K562 (cell line): ENCODE results near the gene CSPG5. TPM values are rescaled to one million over a fixed set of nuclear protein-coding genes. Genes with fewer than 3 reads are reported as not detected.

Source experiments
- EGR1 ChIP-seq: fragments of 450-650 bp; conservative IDR thresholded peaks from 2 replicates; pipeline ENCODE4 v1.6.1; 2017; ENCODE audit warnings: mild to moderate bottlenecking
- GMEB1 ChIP-seq: fragments of 250-450 bp; sonication (Bioruptor Pico); IDR thresholded peaks from 2 replicates; pipeline ENCODE4 v1.4.0; 2020; ENCODE audit warnings: mild to moderate bottlenecking
- HEY1 ChIP-seq: fragments of 250-450 bp; sonication (Bioruptor Pico); IDR thresholded peaks from 2 replicates; pipeline ENCODE4 v1.5.0; 2020; ENCODE audit warnings: mild to moderate bottlenecking, moderate library complexity, borderline replicate concordance
- HNRNPL ChIP-seq: fragments of 200-400 bp; formaldehyde crosslinking; IDR thresholded peaks from 2 replicates; pipeline ENCODE4 v1.6.1; 2017; ENCODE audit warnings: low read depth, mild to moderate bottlenecking, low read length
- ILF3 ChIP-seq: fragments of 450-650 bp; IDR thresholded peaks from 2 replicates; pipeline ENCODE4 v1.6.1; 2018; ENCODE audit warnings: antibody characterized with exemption, mild to moderate bottlenecking, moderate library complexity, borderline replicate concordance
- MBD1 ChIP-seq: fragments of 250-450 bp; sonication (Bioruptor Pico); IDR thresholded peaks from 2 replicates; pipeline ENCODE4 v1.8.0; 2022; ENCODE audit warnings: inconsistent platforms
- PTBP1 ChIP-seq: fragments of 200-400 bp; formaldehyde crosslinking; IDR thresholded peaks from 2 replicates; pipeline ENCODE4 v1.6.1; 2017; ENCODE audit warnings: low read depth, low read length
- SIN3A ChIP-seq, 2 experiments: fragments of 150-350 bp in 1 of 2; IDR thresholded peaks; 2 replicates each; pipeline ENCODE4 v1.6.1; 2011 to 2016; ENCODE audit warnings: borderline replicate concordance in 2 of 2, low read depth in 2 of 2, low read length in 2 of 2, mild to moderate bottlenecking in 2 of 2, moderate library complexity in 2 of 2; ENCODE audit not compliant: control insufficient read depth in 1 of 2
- SMAD1 ChIP-seq: fragments of 150-350 bp; IDR thresholded peaks from 2 replicates; pipeline ENCODE4 v1.6.1; 2014; ENCODE audit warnings: low read length, low read depth; ENCODE audit not compliant: partially characterized antibody
- TCFL5 ChIP-seq: fragments of 250-450 bp; sonication (Bioruptor Pico); conservative IDR thresholded peaks from 2 replicates; pipeline ENCODE4 v1.6.1; 2021; ENCODE audit warnings: mild to moderate bottlenecking, moderate library complexity, matching md5 sums
- ZNF124 ChIP-seq: sonication (generic); formaldehyde crosslinking; IDR thresholded peaks from 2 replicates; pipeline ENCODE4 v1.8.1; 2022; ENCODE audit warnings: missing genetic modification reagents
- polyA plus RNA-seq, 8 experiments: library from polyadenylated mRNA; depleted of rRNA in 4 of 8; stranded (reverse) in 5 of 8; unstranded in 3 of 8; fragments of >200 nt; fragmentation: Nextera tagmentation in 2 of 8; fragmentation: Illumina TruSeq in 1 of 8; extraction: Ambion mirVana in 2 of 8; extraction: Trizol in 1 of 8; gene quantifications; 2 replicates each; pipeline versions ENCODE4 v1.2.1 to v1.2.3, GENCODE V29; 2011 to 2014; ENCODE audit warnings: inconsistent platforms in 1 of 8, missing spikeins in 1 of 8
- total RNA-seq, 7 experiments: library from RNA; depleted of rRNA in 6 of 7; stranded (reverse); fragments of >200 nt in 6 of 7; fragmentation: Illumina TruSeq in 2 of 7; extraction: Trizol in 2 of 7; gene quantifications; 2 replicates each; pipeline versions ENCODE4 v1.2.1 to v1.2.3, GENCODE V29; 2011 to 2021; ENCODE audit warnings: low replicate concordance in 1 of 7
- TF ChIP-seq, protein P1 (sequence below): sonication (generic); formaldehyde crosslinking; IDR thresholded peaks from 2 replicates; pipeline ENCODE4 v1.8.0; 2022; ENCODE audit warnings: missing genetic modification reagents, mild to moderate bottlenecking, borderline replicate concordance
- TF ChIP-seq, protein P2 (sequence below): fragments of 450-650 bp; IDR thresholded peaks from 2 replicates; pipeline ENCODE4 v1.6.1; 2017; ENCODE audit warnings: antibody characterized with exemption, mild to moderate bottlenecking
- TF ChIP-seq, protein P3 (sequence below): fragments of 250-450 bp; sonication (Bioruptor Pico); IDR thresholded peaks from 2 replicates; pipeline ENCODE4 v1.9.0; 2021; ENCODE audit warnings: mild to moderate bottlenecking, inconsistent platforms

The CSPG5 gene
- total and polyA plus RNA-seq, 9 of the 15 experiments (the other 6 are each of a cell fraction or from before 2014, with no cell fraction given): 0.06 to 3.3 (median 2.4) TPM

DNA sequence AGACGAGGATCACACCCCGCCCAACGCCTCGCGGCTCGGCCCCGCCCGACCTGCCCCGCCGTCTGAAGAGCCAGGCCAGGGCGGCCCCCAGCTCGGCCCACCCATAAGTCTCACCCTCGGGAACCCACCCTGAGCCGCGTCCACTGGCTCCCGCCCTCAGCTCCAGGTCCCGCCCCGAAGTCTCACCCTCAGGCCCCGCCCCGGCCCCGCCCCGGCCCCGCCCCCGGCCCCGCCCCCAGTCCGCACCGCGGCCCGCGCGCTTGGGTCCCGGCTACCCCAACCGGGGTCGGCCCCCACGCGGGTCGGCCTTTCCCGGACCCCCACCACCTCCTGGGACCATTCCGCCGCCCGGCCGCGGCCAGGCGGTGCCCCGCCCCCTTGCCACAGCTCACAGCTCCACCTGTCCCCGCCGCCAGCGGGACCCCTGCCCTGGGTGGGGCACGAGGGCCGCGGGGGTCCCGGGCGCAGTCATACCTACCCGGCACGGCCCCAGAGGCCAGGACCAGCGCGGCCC is 489 bp downstream of the CSPG5 start (continued):
- TF ChIP-seq MBD1 (CRISPR knock-in tag) (no peak), HEY1 (no peak), TCFL5 (CRISPR knock-in tag) (no peak), SMAD1 (no peak), ZNF124 (CRISPR knock-in tag) (no peak), SIN3A (IDR thresholded peaks at IDR 0.05; ENCODE audit: borderline replicate concordance in 2 of 2, control insufficient read depth in 1 of 2, low read depth in 2 of 2, low read length in 2 of 2) (peak; percentile 54 to 71; a peak in 2 of 4 replicates), HNRNPL (0 out of 2 replicates have a peak, but pooled peaks have one; percentile 2), ILF3 (no peak), GMEB1 (CRISPR knock-in tag) (no peak), EGR1 (no peak), PTBP1 (no peak)
- TF ChIP-seq, protein P1, sequence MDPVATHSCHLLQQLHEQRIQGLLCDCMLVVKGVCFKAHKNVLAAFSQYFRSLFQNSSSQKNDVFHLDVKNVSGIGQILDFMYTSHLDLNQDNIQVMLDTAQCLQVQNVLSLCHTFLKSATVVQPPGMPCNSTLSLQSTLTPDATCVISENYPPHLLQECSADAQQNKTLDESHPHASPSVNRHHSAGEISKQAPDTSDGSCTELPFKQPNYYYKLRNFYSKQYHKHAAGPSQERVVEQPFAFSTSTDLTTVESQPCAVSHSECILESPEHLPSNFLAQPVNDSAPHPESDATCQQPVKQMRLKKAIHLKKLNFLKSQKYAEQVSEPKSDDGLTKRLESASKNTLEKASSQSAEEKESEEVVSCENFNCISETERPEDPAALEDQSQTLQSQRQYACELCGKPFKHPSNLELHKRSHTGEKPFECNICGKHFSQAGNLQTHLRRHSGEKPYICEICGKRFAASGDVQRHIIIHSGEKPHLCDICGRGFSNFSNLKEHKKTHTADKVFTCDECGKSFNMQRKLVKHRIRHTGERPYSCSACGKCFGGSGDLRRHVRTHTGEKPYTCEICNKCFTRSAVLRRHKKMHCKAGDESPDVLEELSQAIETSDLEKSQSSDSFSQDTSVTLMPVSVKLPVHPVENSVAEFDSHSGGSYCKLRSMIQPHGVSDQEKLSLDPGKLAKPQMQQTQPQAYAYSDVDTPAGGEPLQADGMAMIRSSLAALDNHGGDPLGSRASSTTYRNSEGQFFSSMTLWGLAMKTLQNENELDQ (CRISPR knock-in tag): no peak
- TF ChIP-seq, protein P2, sequence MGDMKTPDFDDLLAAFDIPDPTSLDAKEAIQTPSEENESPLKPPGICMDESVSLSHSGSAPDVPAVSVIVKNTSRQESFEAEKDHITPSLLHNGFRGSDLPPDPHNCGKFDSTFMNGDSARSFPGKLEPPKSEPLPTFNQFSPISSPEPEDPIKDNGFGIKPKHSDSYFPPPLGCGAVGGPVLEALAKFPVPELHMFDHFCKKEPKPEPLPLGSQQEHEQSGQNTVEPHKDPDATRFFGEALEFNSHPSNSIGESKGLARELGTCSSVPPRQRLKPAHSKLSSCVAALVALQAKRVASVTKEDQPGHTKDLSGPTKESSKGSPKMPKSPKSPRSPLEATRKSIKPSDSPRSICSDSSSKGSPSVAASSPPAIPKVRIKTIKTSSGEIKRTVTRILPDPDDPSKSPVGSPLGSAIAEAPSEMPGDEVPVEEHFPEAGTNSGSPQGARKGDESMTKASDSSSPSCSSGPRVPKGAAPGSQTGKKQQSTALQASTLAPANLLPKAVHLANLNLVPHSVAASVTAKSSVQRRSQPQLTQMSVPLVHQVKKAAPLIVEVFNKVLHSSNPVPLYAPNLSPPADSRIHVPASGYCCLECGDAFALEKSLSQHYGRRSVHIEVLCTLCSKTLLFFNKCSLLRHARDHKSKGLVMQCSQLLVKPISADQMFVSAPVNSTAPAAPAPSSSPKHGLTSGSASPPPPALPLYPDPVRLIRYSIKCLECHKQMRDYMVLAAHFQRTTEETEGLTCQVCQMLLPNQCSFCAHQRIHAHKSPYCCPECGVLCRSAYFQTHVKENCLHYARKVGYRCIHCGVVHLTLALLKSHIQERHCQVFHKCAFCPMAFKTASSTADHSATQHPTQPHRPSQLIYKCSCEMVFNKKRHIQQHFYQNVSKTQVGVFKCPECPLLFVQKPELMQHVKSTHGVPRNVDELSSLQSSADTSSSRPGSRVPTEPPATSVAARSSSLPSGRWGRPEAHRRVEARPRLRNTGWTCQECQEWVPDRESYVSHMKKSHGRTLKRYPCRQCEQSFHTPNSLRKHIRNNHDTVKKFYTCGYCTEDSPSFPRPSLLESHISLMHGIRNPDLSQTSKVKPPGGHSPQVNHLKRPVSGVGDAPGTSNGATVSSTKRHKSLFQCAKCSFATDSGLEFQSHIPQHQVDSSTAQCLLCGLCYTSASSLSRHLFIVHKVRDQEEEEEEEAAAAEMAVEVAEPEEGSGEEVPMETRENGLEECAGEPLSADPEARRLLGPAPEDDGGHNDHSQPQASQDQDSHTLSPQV: no peak
- TF ChIP-seq, protein P3, sequence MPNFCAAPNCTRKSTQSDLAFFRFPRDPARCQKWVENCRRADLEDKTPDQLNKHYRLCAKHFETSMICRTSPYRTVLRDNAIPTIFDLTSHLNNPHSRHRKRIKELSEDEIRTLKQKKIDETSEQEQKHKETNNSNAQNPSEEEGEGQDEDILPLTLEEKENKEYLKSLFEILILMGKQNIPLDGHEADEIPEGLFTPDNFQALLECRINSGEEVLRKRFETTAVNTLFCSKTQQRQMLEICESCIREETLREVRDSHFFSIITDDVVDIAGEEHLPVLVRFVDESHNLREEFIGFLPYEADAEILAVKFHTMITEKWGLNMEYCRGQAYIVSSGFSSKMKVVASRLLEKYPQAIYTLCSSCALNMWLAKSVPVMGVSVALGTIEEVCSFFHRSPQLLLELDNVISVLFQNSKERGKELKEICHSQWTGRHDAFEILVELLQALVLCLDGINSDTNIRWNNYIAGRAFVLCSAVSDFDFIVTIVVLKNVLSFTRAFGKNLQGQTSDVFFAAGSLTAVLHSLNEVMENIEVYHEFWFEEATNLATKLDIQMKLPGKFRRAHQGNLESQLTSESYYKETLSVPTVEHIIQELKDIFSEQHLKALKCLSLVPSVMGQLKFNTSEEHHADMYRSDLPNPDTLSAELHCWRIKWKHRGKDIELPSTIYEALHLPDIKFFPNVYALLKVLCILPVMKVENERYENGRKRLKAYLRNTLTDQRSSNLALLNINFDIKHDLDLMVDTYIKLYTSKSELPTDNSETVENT (CRISPR knock-in tag): 0 out of 2 replicates have a peak, but pooled peaks have one; percentile 43
